NOMO-1 (cell line): ENCODE results near the gene XPNPEP1.
A peak's percentile ranks its signal among the peaks of the same experiment; 100 is the strongest.
"Not testable (repeated sequence)": the region's sequence is repeated elsewhere in the genome, so short reads cannot be mapped to it uniquely, and the experiment has no call there.

Experiments
- DNase-seq, 2 experiments: peaks; one replicate each; lab custom pipeline; 2025; ENCODE audit not compliant: unreplicated experiment in 2 of 2; lab: John Stamatoyannopoulos, UW

The XPNPEP1 gene

GRCh38 chr10:109926061-109926745, 2.9 kb upstream of the XPNPEP1 start:
- no peak for DNase-seq

- DNase-seq: no peak
These were observed 1.8 kb upstream of the XPNPEP1 start for GRCh38 chr10:109924967-109925620.

GRCh38 chr10:109924087-109924486, 776 bp upstream of the XPNPEP1 start:
- no peak for DNase-seq

GRCh38 chr10:109922358-109922975, 844 bp downstream of the XPNPEP1 start:
- no peak for DNase-seq

GRCh38 chr10:109920016-109920415, 3.3 kb downstream of the XPNPEP1 start:
- no peak for DNase-seq

DNA sequence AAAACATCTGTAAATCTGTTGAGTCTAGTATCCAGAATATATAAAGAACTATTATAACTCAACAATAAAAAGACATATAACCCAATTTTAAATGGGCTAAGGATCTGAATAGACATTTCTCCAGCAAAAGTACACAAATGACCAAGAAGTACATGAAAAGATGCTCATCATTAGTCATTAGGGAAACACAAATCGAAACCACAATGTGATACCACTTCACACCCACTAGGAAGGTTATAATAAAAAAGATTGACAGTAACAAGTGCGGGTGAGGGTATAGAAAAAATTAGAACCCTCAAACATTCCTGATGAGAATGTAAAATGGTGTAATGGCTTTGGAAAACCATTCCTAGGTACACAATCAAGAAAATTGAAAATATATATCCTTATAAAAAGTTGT, 4.1 kb downstream of the XPNPEP1 start:
- no peak for DNase-seq

DNA sequence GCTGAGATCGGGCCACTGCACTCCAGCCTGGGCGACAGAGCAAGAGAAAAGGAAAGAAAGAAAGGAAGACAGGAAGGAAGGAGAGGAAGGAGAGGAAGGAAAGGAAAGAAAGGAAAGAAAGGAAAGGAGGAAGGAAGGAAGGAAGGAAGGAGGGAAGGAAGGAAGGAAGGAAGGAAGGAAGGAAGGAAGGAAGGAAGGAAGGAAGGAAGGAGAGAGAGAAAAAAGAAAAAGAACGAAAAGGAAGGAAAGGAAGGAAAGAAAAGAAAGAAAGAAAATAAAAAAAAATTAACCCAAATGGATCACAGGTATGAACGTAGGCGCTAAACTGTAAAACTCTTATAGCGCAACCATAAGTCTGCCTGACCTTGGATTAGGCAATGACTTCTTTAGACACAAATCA, 4.6 kb downstream of the XPNPEP1 start:
- not testable (repeated sequence) for DNase-seq

GRCh38 chr10:109915566-109915965, 7.7 kb downstream of the XPNPEP1 start:
- DNase-seq: no peak

- DNase-seq: peak; percentile 72 to 94
These were observed 8.3 kb downstream of the XPNPEP1 start for GRCh38 chr10:109914966-109915365.

GRCh38 chr10:109913306-109913892, 9.9 kb downstream of the XPNPEP1 start:
- DNase-seq: no peak

DNA sequence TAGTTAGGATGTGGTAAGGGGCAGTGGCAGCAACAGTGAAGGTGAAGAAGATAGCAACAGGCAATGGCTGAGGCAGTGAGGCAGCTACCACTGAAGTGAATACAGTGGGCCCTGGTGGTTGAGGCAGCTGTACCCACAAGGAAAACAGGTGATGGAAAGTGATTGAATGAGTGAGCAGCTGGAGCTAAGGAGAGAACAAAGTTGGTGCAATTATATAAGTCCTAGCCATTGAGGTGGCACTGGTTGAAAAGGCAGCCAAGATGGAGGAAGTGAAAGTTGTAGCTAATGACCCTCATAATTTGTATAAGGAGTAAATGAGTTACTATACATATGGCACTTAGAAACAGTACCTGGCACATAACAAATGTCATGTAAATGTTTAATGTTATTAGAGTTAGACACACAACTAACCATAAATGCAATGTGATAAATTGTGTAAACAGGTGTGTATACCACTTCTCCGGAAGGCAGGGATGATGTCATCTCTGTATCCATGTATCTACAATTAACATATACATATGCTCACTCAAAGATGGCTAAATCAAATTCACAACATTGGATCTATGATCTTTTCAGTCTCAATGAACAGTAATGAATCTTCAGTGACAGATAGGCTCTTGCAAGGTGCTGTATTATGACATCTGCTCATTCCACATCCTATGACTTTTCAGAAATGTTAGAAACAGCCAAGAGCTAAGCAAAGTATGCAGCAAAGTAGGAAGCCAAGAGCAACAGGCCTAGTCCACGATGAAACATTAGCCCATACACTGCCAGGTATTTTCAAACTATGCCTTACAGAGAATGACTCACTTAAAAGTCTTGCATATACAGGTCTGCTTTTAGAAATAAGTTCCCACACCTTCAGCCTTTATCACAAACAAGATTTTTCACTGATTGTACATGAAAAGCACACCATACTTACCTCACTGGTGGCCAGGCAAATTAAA, 10.7 kb downstream of the XPNPEP1 start:
- DNase-seq: peak; percentile 55 to 87

DNA sequence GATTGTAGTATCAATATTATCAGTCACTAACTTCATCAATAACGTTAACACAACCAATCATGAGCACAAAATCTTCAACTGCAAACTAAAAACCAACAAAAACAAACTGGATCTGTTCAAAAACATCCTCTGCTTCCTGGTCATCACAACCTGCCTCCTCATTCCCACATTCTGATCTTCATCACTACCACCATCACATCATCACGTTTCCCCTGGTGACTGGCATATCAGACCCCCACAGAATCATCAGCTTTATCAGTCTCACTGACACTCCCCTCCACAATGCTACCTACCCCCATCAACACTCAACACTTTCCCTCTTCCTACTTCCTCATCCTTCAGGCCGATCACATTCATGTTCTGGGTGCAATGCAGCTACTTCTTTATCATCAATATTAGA, 11.4 kb downstream of the XPNPEP1 start:
- DNase-seq: no peak

DNA sequence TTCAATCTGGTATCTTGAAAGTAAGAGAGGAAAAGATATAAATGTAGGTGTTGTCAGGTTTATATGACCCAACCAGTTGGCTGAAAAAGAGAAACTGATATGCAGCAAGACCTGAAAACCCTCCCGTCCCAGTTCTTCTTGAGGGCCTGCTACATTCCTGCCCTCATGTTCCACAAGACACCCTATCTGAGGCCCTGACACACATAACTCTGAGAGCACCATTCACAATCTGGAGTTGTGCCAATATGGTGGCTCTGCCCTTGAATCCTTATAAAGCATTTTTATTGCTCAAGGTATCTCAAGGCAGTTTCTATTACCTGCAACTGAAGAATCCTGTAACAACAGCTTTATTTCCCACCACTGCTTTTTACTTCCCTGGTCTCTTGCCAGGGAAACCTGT, 17.0 kb downstream of the XPNPEP1 start:
- DNase-seq: no peak

- no peak for DNase-seq
These were observed 18.9 kb downstream of the XPNPEP1 start for GRCh38 chr10:109904397-109904796.

- no peak for DNase-seq
These were observed 20.0 kb downstream of the XPNPEP1 start for GRCh38 chr10:109902992-109903947.

DNA sequence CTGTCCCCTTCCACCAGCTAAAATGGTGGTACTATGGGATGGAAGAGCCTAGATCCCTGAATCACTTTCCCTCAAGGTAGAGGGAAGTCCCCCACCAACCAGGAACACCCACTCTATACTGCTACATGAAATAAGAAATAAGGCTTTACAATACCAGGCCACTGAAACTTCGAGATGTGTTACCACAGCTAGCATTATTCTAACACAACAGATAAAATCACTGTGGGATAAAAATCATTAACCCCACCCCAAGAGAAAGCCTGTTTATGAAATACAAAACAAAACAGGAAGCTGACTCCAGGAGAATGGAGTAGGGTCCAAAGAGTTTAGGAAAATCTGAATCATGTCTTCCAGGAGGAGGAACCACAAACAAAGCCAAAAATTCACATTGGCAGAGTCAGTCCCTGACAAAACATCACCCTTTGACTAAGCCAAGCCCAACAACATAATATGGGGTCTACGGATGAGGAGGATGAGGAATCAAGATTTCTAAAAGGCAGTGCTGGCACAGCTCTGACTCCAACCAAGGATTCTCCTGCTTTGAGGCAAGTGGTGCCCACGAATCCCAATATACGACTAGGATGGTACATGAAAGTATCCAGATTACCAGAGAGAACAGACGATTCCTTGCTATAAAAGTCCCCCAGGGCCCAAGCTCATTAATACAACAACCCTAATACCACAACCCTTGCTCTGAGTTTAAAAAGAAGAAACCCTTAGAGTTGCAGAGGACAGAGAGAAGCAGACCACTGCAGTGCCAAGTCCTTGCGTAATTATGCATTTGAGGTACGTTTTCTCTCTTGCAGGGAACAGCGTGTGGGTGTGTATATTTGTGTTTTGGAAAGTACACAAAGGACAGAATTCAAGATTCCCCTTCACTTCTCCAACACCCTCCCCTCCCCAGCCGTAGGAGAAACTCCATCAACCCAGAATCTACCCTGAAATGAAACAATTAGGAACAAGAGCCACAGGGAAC, 23.7 kb downstream of the XPNPEP1 start:
- no peak for DNase-seq

DNA sequence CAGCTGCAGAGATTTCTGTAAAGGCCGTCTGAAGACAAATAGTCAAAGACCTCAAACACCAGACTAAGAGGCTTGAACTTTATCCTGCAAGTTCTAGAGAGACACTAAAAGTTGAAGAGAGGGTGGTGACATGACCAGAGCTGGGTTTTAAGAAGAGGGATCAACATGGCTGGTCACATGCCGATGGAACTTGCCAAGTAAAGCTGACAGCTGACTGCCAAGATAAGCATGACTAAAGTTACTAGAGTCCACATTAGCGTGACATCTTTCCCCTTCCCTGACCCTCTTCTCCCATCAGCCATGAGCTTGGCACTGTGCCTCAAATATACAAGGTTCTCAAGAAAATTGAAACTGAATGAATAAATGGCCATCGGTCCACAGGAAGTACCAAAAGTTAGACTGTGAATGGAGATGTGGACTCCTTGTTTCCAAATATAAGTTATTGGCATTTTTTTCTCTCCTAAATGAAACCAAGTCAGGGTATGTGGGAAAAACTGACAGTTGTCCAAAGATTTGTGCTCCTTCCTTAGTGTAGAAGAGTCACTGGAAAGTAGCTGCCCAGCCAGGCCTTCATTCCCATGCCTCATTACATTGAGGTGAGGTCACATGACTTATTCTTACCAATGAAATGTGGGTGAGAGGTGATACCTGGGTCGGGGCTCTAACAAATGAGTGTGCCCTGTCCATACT, 24.5 kb downstream of the XPNPEP1 start:
- DNase-seq: no peak

- DNase-seq: no peak
These were observed 25.3 kb downstream of the XPNPEP1 start for GRCh38 chr10:109898007-109898406.
